HepG2 (cell line): Measurements from ENCODE around the gene SOST. TPM values are rescaled to one million over a fixed set of nuclear protein-coding genes. Genes with fewer than 3 reads are reported as not detected.

ENCODE experiments used
- BATF2 ChIP-seq: sonication (generic); formaldehyde crosslinking; IDR thresholded peaks from 2 replicates; pipeline ENCODE4 v1.8.0; 2022; ENCODE audit warnings: mild to moderate bottlenecking, missing genetic modification reagents, moderate library complexity
- GLI4 ChIP-seq: sonication (generic); formaldehyde crosslinking; IDR thresholded peaks from 2 replicates; pipeline ENCODE4 v1.5.1; 2020; ENCODE audit warnings: missing genetic modification reagents, mild to moderate bottlenecking, moderate library complexity, borderline replicate concordance
- GPN1 ChIP-seq: sonication (generic); formaldehyde crosslinking; IDR thresholded peaks from 2 replicates; pipeline ENCODE4 v1.5.1; 2020; ENCODE audit warnings: missing genetic modification reagents, borderline replicate concordance
- HDAC1 ChIP-seq: sonication (generic); formaldehyde crosslinking; IDR thresholded peaks from 2 replicates; pipeline ENCODE4 v1.5.1; 2020; ENCODE audit warnings: mild to moderate bottlenecking, missing genetic modification reagents
- KLF12 ChIP-seq: sonication (generic); formaldehyde crosslinking; IDR thresholded peaks from 2 replicates; pipeline ENCODE4 v1.4.0; 2020; ENCODE audit warnings: missing genetic modification reagents, borderline replicate concordance
- KLF15 ChIP-seq: sonication (generic); formaldehyde crosslinking; IDR thresholded peaks from 2 replicates; pipeline ENCODE4 v1.8.1; 2023; ENCODE audit warnings: borderline replicate concordance, mild to moderate bottlenecking, inconsistent platforms, missing genetic modification reagents, mixed read lengths
- MATR3 ChIP-seq: sonication (generic); formaldehyde crosslinking; IDR thresholded peaks from 2 replicates; pipeline ENCODE4 v1.4.0; 2020; ENCODE audit warnings: missing genetic modification reagents
- MED13 ChIP-seq: sonication (generic); formaldehyde crosslinking; IDR thresholded peaks from 2 replicates; pipeline ENCODE4 v1.5.0; 2020; ENCODE audit warnings: missing genetic modification reagents
- PATZ1 ChIP-seq: sonication (generic); formaldehyde crosslinking; IDR thresholded peaks from 2 replicates; pipeline ENCODE4 v1.4.0; 2020; ENCODE audit warnings: missing genetic modification reagents
- RBM39 ChIP-seq: fragments of 200-400 bp; formaldehyde crosslinking; IDR thresholded peaks from one replicate; pipeline ENCODE4 v1.6.1; 2018; ENCODE audit warnings: antibody characterized with exemption, mild to moderate bottlenecking, low read depth, low read length; ENCODE audit not compliant: poor library complexity, severe bottlenecking
- RFXANK ChIP-seq: IDR thresholded peaks from 2 replicates; pipeline ENCODE4 v1.6.1; 2016
- SATB2 ChIP-seq: sonication (generic); formaldehyde crosslinking; IDR thresholded peaks from 2 replicates; pipeline ENCODE4 v1.5.0; 2020; ENCODE audit warnings: missing genetic modification reagents
- TAF1 ChIP-seq: sonication (generic); formaldehyde crosslinking; IDR thresholded peaks from 2 replicates; pipeline ENCODE4 v1.4.0; 2020; ENCODE audit warnings: missing genetic modification reagents
- THRA ChIP-seq: sonication (generic); formaldehyde crosslinking; IDR thresholded peaks from 2 replicates; pipeline ENCODE4 v1.4.0; 2020; ENCODE audit warnings: missing genetic modification reagents, borderline replicate concordance
- ZBTB20 ChIP-seq: sonication (generic); formaldehyde crosslinking; IDR thresholded peaks from 2 replicates; pipeline ENCODE4 v1.8.1; 2023; ENCODE audit warnings: missing genetic modification reagents, low read depth, mild to moderate bottlenecking, borderline replicate concordance
- ZEB1 ChIP-seq: IDR thresholded peaks from 2 replicates; pipeline ENCODE4 v1.6.1; 2012; ENCODE audit warnings: mild to moderate bottlenecking, low read depth, inconsistent platforms; ENCODE audit not compliant: insufficient replicate concordance
- ZNF207 ChIP-seq: fragments of 450-650 bp; IDR thresholded peaks from 2 replicates; pipeline ENCODE4 v1.6.1; 2016; ENCODE audit warnings: antibody characterized with exemption, borderline replicate concordance
- ZNF260 ChIP-seq: sonication (generic); formaldehyde crosslinking; IDR thresholded peaks from 2 replicates; pipeline ENCODE4 v1.4.0; 2020; ENCODE audit warnings: missing genetic modification reagents, low read depth, mild to moderate bottlenecking, borderline replicate concordance
- ZNF740 ChIP-seq: sonication (generic); formaldehyde crosslinking; IDR thresholded peaks from 2 replicates; pipeline ENCODE4 v1.4.0; 2020; ENCODE audit warnings: missing genetic modification reagents
- ZNF761 ChIP-seq: sonication (generic); formaldehyde crosslinking; conservative IDR thresholded peaks from 2 replicates; pipeline ENCODE4 v1.4.0; 2020; ENCODE audit warnings: mild to moderate bottlenecking, missing genetic modification reagents
- ZNF782 ChIP-seq: sonication (generic); formaldehyde crosslinking; IDR thresholded peaks from 2 replicates; pipeline ENCODE4 v1.4.0; 2020; ENCODE audit warnings: missing genetic modification reagents, mild to moderate bottlenecking, borderline replicate concordance
- ZSCAN20 ChIP-seq: sonication (generic); formaldehyde crosslinking; IDR thresholded peaks from 2 replicates; pipeline ENCODE4 v1.4.0; 2020; ENCODE audit warnings: missing genetic modification reagents, mild to moderate bottlenecking, borderline replicate concordance
- polyA plus RNA-seq, 8 experiments: library from polyadenylated mRNA; depleted of rRNA in 3 of 8; stranded (reverse) in 7 of 8; unstranded in 1 of 8; fragments of >200 nt; fragmentation: Illumina TruSeq in 4 of 8; extraction: Trizol in 4 of 8; gene quantifications; 2 replicates each; pipeline versions ENCODE4 v1.2.1 to v1.2.3, GENCODE V29; 2011 to 2016; ENCODE audit warnings: low read depth in 4 of 8, missing spikeins in 1 of 8, mixed read lengths in 1 of 8; ENCODE audit not compliant: insufficient read depth in 1 of 8
- total RNA-seq, 5 experiments: library from RNA; depleted of rRNA; stranded (reverse); fragments of >200 nt; fragmentation: Illumina TruSeq; extraction: Trizol; gene quantifications; 2 replicates each; pipeline ENCODE4 v1.2.3, GENCODE V29; 2016; ENCODE audit warnings: low read depth in 1 of 5
- TF ChIP-seq, protein P1 (sequence below): sonication (generic); formaldehyde crosslinking; IDR thresholded peaks from 2 replicates; pipeline ENCODE4 v1.4.0; 2020; ENCODE audit warnings: mild to moderate bottlenecking, missing genetic modification reagents

Gene SOST
- total and polyA plus RNA-seq, 2 of the 13 experiments (the other 11 are each of a cell fraction or from before 2014, with no cell fraction given): not detected

DNA sequence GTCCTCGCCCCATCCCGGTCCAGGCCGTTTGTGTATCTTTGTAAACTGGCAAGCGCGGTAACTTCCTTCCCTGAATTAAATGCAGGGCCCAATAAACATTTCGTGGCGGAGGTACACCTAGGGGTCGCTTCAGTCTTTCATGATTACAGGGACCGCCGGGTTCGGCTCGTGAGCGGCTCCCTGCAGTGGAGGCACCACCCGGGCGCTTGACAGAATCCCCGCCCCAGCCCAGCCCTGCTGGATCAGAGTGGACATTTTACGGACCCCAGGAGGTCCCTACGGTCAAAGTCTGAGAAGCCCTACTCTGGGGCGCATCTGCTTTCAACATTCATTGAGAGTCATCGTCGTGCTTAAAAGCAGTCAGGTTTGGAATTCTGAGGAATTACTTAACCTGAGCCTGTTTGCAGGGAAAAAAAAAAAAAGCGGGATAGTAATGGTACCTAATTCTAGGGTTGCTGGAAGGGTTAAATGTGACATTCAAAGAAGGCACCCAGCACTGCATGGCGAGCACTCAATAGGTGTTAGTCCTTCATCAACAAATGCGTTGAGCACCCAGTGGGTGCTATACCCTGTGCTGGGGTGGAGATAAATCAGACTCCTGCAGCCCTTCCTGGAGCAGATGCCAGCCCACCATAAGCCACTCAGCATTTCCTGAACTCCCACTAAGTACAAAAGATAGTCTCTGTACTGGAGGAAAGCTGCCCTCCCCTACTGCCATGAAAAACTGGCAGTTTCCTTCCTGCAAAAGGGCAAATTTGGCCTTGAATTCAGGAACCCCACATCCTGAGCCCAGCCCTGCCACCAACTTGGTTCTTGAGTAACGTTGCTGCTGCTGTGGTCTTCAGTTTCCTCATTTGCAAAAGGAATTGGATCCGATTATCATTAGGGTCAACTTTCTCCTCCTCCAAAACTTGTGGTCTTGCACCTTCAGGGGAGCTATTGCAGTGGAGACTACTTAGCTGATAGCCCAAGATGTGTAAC is 20.8 kb upstream of the SOST start (continued):
- TF ChIP-seq PATZ1 (CRISPR knock-in tag): 0 out of 2 replicates have a peak, but pooled peaks have one; percentile 5
- TF ChIP-seq ZNF740 (CRISPR knock-in tag): peak; percentile 9; the same call in 1 of the 2 replicates
- no peak for TF ChIP-seq ZSCAN20 (CRISPR knock-in tag)
- TF ChIP-seq, protein P1, sequence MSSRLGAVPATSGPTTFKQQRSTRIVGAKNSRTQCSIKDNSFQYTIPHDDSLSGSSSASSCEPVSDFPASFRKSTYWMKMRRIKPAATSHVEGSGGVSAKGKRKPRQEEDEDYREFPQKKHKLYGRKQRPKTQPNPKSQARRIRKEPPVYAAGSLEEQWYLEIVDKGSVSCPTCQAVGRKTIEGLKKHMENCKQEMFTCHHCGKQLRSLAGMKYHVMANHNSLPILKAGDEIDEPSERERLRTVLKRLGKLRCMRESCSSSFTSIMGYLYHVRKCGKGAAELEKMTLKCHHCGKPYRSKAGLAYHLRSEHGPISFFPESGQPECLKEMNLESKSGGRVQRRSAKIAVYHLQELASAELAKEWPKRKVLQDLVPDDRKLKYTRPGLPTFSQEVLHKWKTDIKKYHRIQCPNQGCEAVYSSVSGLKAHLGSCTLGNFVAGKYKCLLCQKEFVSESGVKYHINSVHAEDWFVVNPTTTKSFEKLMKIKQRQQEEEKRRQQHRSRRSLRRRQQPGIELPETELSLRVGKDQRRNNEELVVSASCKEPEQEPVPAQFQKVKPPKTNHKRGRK (CRISPR knock-in tag): no peak
- no peak for TF ChIP-seq GPN1 (CRISPR knock-in tag)
- TF ChIP-seq ZEB1: no peak
- TF ChIP-seq KLF15 (CRISPR knock-in tag): 0 out of 2 replicates have a peak, but pooled peaks have one; percentile 3
- TF ChIP-seq ZNF207: no peak
- no peak for TF ChIP-seq TAF1 (CRISPR knock-in tag)
- no peak for TF ChIP-seq ZNF260 (CRISPR knock-in tag)
- TF ChIP-seq KLF12 (CRISPR knock-in tag): no peak; the same call in 1 of the 2 replicates
- TF ChIP-seq SATB2 (CRISPR knock-in tag): no peak
- TF ChIP-seq RFXANK (CRISPR knock-in tag): no peak
- TF ChIP-seq GLI4 (CRISPR knock-in tag): no peak
- TF ChIP-seq ZNF782 (CRISPR knock-in tag): no peak
- peak; percentile 11 for TF ChIP-seq HDAC1
- TF ChIP-seq BATF2 (CRISPR knock-in tag): no peak
- TF ChIP-seq MATR3 (CRISPR knock-in tag): no peak
- TF ChIP-seq MED13 (CRISPR knock-in tag): peak; percentile 39; the same call in 1 of the 2 replicates
- TF ChIP-seq ZBTB20 (CRISPR knock-in tag): 0 out of 2 replicates have a peak, but pooled peaks have one; percentile 8
- TF ChIP-seq RBM39: no peak
- peak; percentile 5; the same call in 1 of the 2 replicates for TF ChIP-seq ZNF761
- no peak for TF ChIP-seq THRA
